ENCODE measurements around the gene SLC25A47. TPM values are rescaled to one million over a fixed set of nuclear protein-coding genes. Genes with fewer than 3 reads are reported as not detected.

The SLC25A47 gene
- total and polyA plus RNA-seq, 2 of the 4 experiments (the other 2 are of a cell fraction): not detected

DNA sequence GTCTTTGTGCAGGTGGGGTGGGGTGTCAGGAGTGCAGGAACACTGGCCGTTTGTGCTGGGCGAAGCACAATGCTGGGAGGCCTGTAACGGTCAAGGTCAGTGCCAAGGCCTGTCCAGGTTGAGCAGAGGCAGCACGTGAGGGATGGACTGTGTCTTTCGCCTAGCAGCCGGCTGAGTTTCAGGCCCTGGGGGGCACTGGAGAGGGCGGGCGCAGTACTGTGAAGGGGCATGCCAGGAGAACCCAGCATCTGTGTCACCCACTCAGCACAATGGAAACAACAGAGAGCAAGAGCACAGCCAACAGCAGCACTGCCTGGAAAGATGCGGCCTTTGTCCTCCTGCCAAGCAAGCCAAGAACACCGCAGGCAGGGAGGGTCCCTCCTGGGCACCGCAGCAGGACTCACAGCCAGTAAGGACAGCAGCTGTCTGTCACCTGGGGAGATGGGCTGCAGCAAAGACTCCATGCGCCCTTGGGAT is 25.2 kb downstream of the SLC25A47 start:
- Histone ChIP-seq H3K4me1 (ENCODE audit: control insufficient read depth, insufficient read depth, low read length) (no peaks in the 10 kb centered on the region), H2BK20ac (ENCODE audit: low read depth, low read length) (no peak overlapping the region), H3K14ac (replicated peaks; ENCODE audit: low read depth, low read length) (no peak overlapping the region), H3K4me2 (ENCODE audit: low read depth, low read length) (no peak overlapping the region), H4K91ac (ENCODE audit: insufficient read depth, low read depth, low read length) (no peak overlapping the region), H3K4ac (ENCODE audit: low read depth, low read length) (no peak overlapping the region), H3K27ac (ENCODE audit: insufficient read depth, low read length) (no peak overlapping the region), H2AFZ (replicated peaks; ENCODE audit: low read length, poor library complexity) (no peak overlapping the region), H3K79me1 (ENCODE audit: low read depth in 1 of 2, low read length in 2 of 2) (peaks cover 0 to 37% of the 10 kb centered on the region in 2 experiments), H3K9me3 (ENCODE audit: control insufficient read depth, insufficient read depth, low read length) (no peaks in the 10 kb centered on the region), H4K8ac (ENCODE audit: low read depth in 2 of 2, low read length in 2 of 2) (no peak overlapping the region), H3K9me1 (ENCODE audit: insufficient read depth, low read length) (peaks cover 14% of the 10 kb centered on the region; the same call in 1 of the 2 replicates), H3K23ac (ENCODE audit: low read depth, low read length) (no peak overlapping the region), H3K18ac (ENCODE audit: low read depth, low read length) (no peak overlapping the region), H2BK15ac (ENCODE audit: low read depth, low read length) (no peak overlapping the region), H2AK9ac (replicated peaks; ENCODE audit: low read depth, low read length, poor library complexity) (no peak overlapping the region), H3K36me3 (ENCODE audit: control insufficient read depth, insufficient read depth, low read length) (peaks cover 61% of the 10 kb centered on the region), H2BK120ac (ENCODE audit: low read depth, low read length) (no peak overlapping the region), H3K4me3 (ENCODE audit: insufficient read depth, low read depth, low read length) (no peak overlapping the region), H2AK5ac (ENCODE audit: low read depth, low read length) (no peak overlapping the region), H3K9ac (ENCODE audit: low read depth, low read length) (no peak overlapping the region), H2BK5ac (ENCODE audit: low read depth, low read length, poor library complexity, severe bottlenecking) (no peak overlapping the region), H4K5ac (ENCODE audit: low read depth, low read length) (no peak overlapping the region), H3K56ac (ENCODE audit: extremely low read depth, insufficient read depth, low read length) (no peak overlapping the region), H4K20me1 (ENCODE audit: insufficient read depth, low read length) (peaks cover 3% of the 10 kb centered on the region; the same call in 1 of the 2 replicates), H3K27me3 (ENCODE audit: control insufficient read depth, insufficient read depth, low read length) (no peaks in the 10 kb centered on the region)
- ChIA-PET CTCF (no interaction called here), POLR2A (ENCODE audit: unreplicated experiment) (no interaction called here)
- no peak for TF ChIP-seq RAD21 (IDR thresholded peaks at IDR 0.05; ENCODE audit: low read length)
- TF ChIP-seq RFX5 (IDR thresholded peaks at IDR 0.05; ENCODE audit: low read depth, low read length): no peak
- TF ChIP-seq BHLHE40 (IDR thresholded peaks at IDR 0.05; ENCODE audit: low read depth, low read length): no peak
- no peak for TF ChIP-seq MAFK (IDR thresholded peaks at IDR 0.05; ENCODE audit: low read depth, low read length)
- no peak for TF ChIP-seq NFE2L2 (IDR thresholded peaks at IDR 0.05; ENCODE audit: low read depth, low read length)
- TF ChIP-seq, protein P1, sequence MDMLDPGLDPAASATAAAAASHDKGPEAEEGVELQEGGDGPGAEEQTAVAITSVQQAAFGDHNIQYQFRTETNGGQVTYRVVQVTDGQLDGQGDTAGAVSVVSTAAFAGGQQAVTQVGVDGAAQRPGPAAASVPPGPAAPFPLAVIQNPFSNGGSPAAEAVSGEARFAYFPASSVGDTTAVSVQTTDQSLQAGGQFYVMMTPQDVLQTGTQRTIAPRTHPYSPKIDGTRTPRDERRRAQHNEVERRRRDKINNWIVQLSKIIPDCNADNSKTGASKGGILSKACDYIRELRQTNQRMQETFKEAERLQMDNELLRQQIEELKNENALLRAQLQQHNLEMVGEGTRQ (IDR thresholded peaks at IDR 0.05; ENCODE audit: low read depth, low read length): no peak
- no peak for DNase-seq
- WGBS, 2 experiments (ENCODE audit: extremely low coverage in 2 of 2, insufficient read length in 1 of 2): 93% methylated on average over 9 of the region's 12 CpGs; no CpG with 5 or more reads in 1 of the 2 experiments
- no TSS peak for BruUV-seq (replicated peaks)
- in situ Hi-C loops (cut with MboI; ENCODE audit: low sequenced_read_pairs): no loop called here
- no peak for ATAC-seq (ENCODE audit: low read depth)
- intact Hi-C loops (cut with micrococcal nuclease): no loop called here
- dilution Hi-C loops (cut with HindIII; ENCODE audit: low sequenced_read_pairs, unreplicated experiment): no loop called here
